Measurements from ENCODE around the gene TBL1X.

DNA sequence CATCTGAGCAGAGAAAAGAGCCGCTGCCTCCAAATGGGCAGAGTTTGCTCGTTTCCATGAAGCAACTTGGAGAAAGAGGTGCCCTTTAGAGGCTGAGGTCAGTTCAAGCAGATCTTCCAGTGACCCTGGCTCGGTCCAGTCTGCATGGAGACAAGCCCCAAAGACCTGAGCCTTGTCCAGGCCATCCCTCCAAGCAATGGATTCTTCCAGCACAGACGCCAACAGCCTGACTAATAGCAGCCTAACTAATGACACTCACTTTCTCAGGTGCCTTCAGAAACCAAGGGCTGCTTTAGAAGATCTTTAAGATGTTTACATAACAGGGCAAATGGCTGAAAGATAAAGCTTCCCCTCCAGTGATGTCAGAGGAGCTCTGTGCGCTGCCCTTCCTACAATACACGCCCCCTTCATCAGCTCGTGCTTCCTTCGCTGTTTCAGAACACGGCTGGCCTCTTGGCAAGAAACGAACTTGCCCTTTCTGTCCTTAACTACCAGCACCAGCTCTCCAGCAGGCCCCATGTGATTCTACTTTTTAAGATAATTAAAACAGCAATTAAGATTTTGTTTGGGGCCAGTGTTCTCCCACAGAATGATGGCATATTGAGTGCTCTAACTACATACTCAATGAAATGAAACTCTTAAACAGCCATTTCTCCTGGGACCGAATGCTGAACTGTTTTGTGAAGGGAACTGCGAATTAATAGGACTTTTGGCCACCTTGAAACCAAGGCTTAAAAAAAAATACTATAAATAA lies 181.8 kb downstream of the TBL1X start:
- TF ChIP-seq EZH2 (IDR thresholded peaks at IDR 0.05; ENCODE audit: insufficient read depth, low read length), result no peak
- no peak for TF ChIP-seq CTCF (IDR thresholded peaks at IDR 0.05; ENCODE audit: insufficient read depth, low read depth, low read length)

All from astrocyte (in vitro differentiated cells and primary cell).